ENCODE results near the gene EFCAB12.
"Not testable (repeated sequence)": the region's sequence is repeated elsewhere in the genome, so short reads cannot be mapped to it uniquely, and the experiment has no call there.

Gene EFCAB12

DNA sequence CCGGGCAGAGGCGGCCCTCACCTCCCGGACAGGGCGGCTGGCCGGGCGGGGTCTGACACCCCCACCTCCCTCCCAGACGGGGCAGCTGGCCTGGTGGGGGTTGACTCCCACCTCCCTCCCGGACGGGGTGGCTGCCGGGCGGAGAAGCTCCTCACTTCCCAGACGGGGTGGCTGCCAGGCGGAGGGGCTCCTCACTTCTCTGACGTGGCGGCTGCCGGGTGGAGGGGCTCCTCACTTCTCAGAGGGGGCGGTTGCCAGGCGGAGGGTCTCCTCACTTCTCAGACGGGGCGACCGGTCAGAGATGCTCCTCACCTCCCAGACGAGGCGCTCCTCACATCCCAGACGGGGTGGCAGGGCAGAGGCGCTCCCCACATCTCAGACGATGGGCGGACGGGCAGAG, 65.1 kb downstream of the EFCAB12 start:
- not testable (repeated sequence) for DNase-seq

DNA sequence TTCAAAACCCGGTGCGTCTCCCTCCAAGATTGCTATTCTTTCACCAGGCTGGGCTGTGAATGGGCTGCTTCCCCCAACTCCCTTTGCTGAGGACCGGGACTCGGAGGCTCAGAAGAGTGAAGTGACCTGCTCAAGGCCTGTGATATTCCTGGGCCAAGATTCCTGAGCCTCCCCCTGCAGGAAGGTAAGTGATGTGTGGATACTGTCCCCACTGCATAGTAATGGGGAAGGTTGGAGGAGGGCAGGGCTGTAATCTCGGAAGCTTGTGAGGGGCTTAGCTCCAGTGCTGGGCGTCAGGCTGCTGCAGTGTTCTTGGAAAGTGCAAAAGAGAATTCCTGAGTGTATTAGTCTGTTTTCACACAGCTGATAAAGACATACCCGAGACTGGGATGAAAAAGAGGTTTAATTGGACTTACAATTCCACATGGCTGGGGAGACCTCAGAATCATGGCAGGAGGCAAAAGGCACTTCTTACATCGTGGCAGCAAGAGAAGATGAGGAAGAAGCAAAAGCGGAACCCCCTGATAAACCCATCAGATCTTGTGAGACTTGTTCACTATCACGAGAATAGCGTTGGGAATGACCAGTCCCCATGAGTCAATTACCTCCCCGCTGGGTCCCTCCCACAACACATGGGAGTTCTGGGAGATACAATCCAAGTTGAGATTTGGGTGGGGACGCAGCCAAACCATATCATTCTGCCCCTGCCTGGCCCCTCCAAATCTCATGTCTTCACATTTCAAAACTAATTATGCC, 67.6 kb downstream of the EFCAB12 start:
- DNase-seq, result no peak

- no peak for DNase-seq
These were observed 68.2 kb downstream of the EFCAB12 start for GRCh38 chr3:129360171-129360611.

GRCh38 chr3:129358772-129359371, 69.6 kb downstream of the EFCAB12 start:
- no peak for DNase-seq

DNA sequence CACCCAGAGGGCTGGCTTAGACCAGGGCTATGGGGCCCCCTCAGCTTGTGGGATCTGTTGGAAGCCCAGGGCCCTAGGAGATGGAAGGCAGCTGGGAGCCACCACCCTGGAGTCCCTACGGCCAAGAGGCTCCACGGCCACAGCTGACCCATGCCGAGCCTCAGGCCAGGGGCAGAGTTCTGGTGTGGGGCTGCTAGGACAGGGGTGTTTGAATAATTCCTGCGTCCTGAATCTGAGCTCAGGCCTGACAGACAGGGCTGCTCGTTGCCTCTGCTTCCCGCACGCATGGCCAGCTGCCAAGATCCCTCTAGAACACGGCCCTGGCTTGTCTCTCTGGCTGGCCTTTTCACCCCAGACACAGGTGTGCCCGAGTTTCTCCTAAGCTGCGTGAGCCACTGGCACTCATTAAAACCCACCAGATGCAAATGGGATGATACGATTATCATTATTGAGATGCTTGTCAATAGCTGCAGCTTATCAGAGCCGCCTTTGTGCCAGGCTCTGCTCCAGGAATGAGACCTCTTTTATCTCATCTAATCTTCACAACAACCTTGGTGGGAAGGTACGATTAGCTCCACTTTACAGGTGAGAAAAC, 70.2 kb downstream of the EFCAB12 start:
- no peak for DNase-seq

- no peak for DNase-seq
These were observed 70.8 kb downstream of the EFCAB12 start for GRCh38 chr3:129357616-129358015.

DNA sequence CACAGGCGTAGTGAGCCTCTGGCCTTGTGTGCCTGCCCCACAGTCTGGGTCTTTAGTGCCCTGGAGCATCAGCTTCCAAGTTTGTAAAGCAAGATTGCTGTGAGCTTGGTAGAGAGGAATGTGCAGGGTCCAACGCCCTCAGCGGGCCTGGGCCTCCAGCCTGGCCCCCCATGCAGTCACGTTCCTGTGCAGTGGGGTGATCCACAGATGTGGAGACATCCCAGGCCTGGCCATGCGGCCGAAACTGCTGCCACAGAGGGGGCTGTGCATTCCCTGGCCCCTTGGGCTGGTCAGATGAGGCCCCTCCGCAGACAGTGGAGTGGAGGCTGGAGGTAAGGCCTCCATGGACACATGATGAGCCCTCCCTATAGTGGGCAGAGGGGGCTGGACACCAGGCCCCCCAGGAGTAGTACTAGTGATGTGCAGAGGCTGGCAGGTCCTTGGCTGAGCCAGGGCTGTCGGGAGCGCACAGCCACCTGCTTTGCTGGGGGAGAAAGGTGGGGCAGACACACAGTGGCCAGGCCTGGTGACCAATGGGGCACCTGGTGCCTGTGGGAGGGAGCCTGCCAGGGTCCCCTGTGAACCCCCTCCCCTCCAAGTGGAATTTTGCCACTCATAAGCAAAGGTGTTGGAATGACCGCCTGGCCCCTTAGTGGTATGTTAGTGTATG, 71.5 kb downstream of the EFCAB12 start:
- DNase-seq, result no peak

DNA sequence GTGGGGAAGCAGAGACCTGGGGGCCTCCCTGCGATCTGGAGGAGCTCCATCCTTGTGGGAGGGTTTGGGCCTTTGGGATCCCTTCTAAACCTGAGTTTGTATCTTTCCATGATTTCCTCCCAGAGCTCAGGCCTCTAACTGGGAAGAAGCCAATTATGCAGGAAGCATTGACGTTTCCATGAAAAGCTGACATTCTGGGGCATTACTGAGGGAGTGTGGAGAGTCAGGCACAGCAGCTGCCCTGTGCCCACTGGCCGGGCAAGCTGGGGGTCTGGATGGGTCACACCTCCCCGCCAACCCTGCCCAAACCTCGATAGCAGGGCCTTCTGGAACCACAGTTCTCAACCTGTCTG, 74.9 kb downstream of the EFCAB12 start:
- no peak for DNase-seq

GRCh38 chr3:129352650-129353588, 75.5 kb downstream of the EFCAB12 start:
- no peak for DNase-seq

GRCh38 chr3:129352045-129352444, 76.4 kb downstream of the EFCAB12 start:
- DNase-seq, result no peak
